Heart right ventricle (tissue), 16 donors: ENCODE results near the gene ADAMTS1. TPM values are rescaled to one million over a fixed set of nuclear protein-coding genes. Genes with fewer than 3 reads are reported as not detected.

ENCODE experiments used
- ATAC-seq, 8 donors: fragments of 200-7000 bp; cut with Tn5 transposase; one replicate each; pipeline ENCODE4 v1.9.1; 2020; ENCODE audit warnings: mild to moderate bottlenecking in 8 of 8, moderate library complexity in 8 of 8, moderate number of reproducible peaks in 1 of 8
- DNase-seq, 2 donors: peaks; one replicate each; pipeline ENCODE4 v3.0.0-alpha.2; 2020
- H3K27ac ChIP-seq, 10 donors: fragments of 200-600 bp; sonication (generic) in 2 of 10; one replicate each; pipeline versions ENCODE4 v1.5.0 to v1.8.0; 2020 to 2022; ENCODE audit warnings: mild to moderate bottlenecking in 3 of 10
- H3K27me3 ChIP-seq, 7 donors: fragments of 200-600 bp; one replicate each; pipeline ENCODE4 v1.8.0; 2021 to 2022; ENCODE audit warnings: mild to moderate bottlenecking in 2 of 7
- H3K36me3 ChIP-seq, 9 donors: fragments of 200-600 bp; sonication (generic) in 1 of 9; one replicate each; pipeline versions ENCODE4 v1.5.0 to v1.8.0; 2020 to 2022; ENCODE audit warnings: mild to moderate bottlenecking in 2 of 9
- H3K4me1 ChIP-seq, 9 donors: fragments of 200-600 bp; sonication (generic) in 1 of 9; one replicate each; pipeline versions ENCODE4 v1.5.0 to v1.8.0; 2020 to 2022; ENCODE audit warnings: mild to moderate bottlenecking in 4 of 9
- H3K4me3 ChIP-seq, 10 donors: fragments of 200-600 bp; sonication (generic) in 2 of 10; one replicate each; pipeline versions ENCODE4 v1.5.0 to v1.8.0; 2020 to 2022; ENCODE audit warnings: mild to moderate bottlenecking in 7 of 10, moderate library complexity in 2 of 10
- H3K9me3 ChIP-seq, 11 donors: fragments of 200-600 bp in 10 of 11; sonication (generic) in 2 of 11; one replicate each; pipeline versions ENCODE4 v1.5.0 to v1.8.0; 2013 to 2022; ENCODE audit warnings: mild to moderate bottlenecking in 2 of 11, control low read depth in 1 of 11, moderate library complexity in 1 of 11
- WGBS, 2 donors: extraction: QIAGEN DNeasy Blood & Tissue Kit; methylation state at CpG; one replicate each; pipeline ENCODE4 v1.1.7; 2013; ENCODE audit warnings: inconsistent platforms in 1 of 2; 5-methylcytosine and 5-hydroxymethylcytosine counted together
- intact Hi-C, 10 donors: fragments of 100-400 bp; cut with DNase I; formaldehyde crosslinking; loops; one replicate each; pipeline versions ENCODE4 v1.11.1 to v1.14.2; 2022
- polyA plus RNA-seq, 2 donors: library from polyadenylated mRNA; stranded (reverse); fragments of 200-250 nt; gene quantifications; one replicate each; pipeline ENCODE4 v1.2.3, GENCODE V29; 2013
- total RNA-seq, 10 donors: library from RNA; stranded (reverse); fragmentation: NEBNext Ultra II Directional in 3 of 10; extraction: Animal tissue kit (Norgen Biotek cat#: 25700) in 3 of 10; gene quantifications; one replicate each; pipeline versions ENCODE4 v1.2.1 to v1.2.4, GENCODE V29; 2021 to 2023
- TF ChIP-seq, protein P1 (sequence below), 9 donors: fragments of 200-600 bp; sonication (generic) in 2 of 9; IDR thresholded peaks; one replicate each; pipeline versions ENCODE4 v1.5.0 to v1.8.0; 2021 to 2022; ENCODE audit warnings: antibody characterized with exemption in 9 of 9, mild to moderate bottlenecking in 5 of 9, moderate library complexity in 1 of 9
- donor health status: Arrhythmogenic right ventricular cardiomyopathy.
- donor health status: ischemic (EF 13 %, LVEDD 7.1; RV severe dilation, severe dysfunction).
- donor health status: healthy with polysubstance abuse.
- donor health status: DM: no; HTN: yes; CAD: no.
- donor health status: DM: no; HTN: no; CAD: no.
- donor health status: ischemic (EF 25% LVEDD 6.9; RV normal size, moderate dysfunction).
- donor health status: ischemic (EF 25% LVEDD 5.7; RV mildly dilated, moderate dysfunction).
- donor health status: healthy.
- donor health status: DM: yes; HTN: yes; CAD: no.
- donor health status: Ischemic cardiomyopathy.
- donor health status: ischemic (EF 35%, LVEDD 5.7; RV mildly dilated, moderate dysfunction).
- donor health status: nonischemic (EF 11% LVEDD 7.7; RV severe dilation, severe dysfunction).
- donor health status: DM: yes; HTN: yes; CAD: no.
- donor health status: PGD.
- donor health status: ischemic (EF 29% LVEDD 5.4; RV normal size, mild dysfunction).
- donor health status: nonischemic (EF 23%, LVEDD 6.1; RV moderate dilation, normal function).

Gene ADAMTS1
- total and polyA plus RNA-seq, 12 donors, result 20.4 to 169 (median 74.8) TPM

- Histone ChIP-seq H3K4me3 (no peak overlapping the region), H3K4me1 (peaks cover 0 to 4% (median 2%) of the 10 kb centered on the region in 9 donors), H3K36me3 (no peaks in the 10 kb centered on the region), H3K9me3 (no peaks in the 10 kb centered on the region), H3K27ac (no peak overlapping the region), H3K27me3 (no peaks in the 10 kb centered on the region)
- WGBS, 2 donors, result 73 to 75% methylated on average over 4 of the region's 4 CpGs
- intact Hi-C loops, result no loop called here
- TF ChIP-seq, protein P1, sequence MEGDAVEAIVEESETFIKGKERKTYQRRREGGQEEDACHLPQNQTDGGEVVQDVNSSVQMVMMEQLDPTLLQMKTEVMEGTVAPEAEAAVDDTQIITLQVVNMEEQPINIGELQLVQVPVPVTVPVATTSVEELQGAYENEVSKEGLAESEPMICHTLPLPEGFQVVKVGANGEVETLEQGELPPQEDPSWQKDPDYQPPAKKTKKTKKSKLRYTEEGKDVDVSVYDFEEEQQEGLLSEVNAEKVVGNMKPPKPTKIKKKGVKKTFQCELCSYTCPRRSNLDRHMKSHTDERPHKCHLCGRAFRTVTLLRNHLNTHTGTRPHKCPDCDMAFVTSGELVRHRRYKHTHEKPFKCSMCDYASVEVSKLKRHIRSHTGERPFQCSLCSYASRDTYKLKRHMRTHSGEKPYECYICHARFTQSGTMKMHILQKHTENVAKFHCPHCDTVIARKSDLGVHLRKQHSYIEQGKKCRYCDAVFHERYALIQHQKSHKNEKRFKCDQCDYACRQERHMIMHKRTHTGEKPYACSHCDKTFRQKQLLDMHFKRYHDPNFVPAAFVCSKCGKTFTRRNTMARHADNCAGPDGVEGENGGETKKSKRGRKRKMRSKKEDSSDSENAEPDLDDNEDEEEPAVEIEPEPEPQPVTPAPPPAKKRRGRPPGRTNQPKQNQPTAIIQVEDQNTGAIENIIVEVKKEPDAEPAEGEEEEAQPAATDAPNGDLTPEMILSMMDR (IDR thresholded peaks at IDR 0.05), result no peak
- DNase-seq, result no peak
- ATAC-seq, result no peak
These were observed 24.7 kb downstream of the ADAMTS1 start for GRCh38 chr21:26820509-26820908.

DNA sequence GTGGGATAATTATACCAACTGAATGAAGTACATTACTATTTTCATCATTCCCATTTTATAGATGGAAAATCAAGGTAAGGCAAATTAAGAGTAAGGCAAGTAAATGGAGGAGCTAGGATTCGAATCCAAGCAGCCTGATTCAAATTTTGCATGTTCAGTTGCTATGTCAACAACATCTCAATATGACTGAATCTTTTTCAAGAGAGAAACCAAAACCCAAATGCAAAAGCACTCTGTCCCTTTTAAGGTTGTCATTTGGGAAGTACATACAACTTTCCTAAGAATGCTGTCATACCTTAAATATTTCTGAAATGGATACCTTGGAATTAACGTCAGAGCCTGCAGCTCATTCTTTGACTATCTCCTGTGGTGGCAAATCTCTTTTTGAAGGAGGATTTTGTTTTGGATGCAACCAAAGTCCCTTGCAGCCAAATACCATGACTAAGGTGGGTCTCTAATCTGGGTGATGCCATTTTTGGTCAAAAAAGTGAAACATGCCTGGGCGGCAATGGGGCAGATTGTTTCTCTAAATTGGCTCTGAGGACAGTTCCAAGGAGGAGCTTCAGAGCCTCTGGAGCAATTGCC is 25.4 kb downstream of the ADAMTS1 start:
- peaks cover 0 to 10% (median 9%) of the 10 kb centered on the region in 9 donors for H3K4me1 ChIP-seq
- intact Hi-C loops, result no loop called here
- H3K27ac ChIP-seq, result no peak overlapping the region
- ATAC-seq (no peak), DNase-seq (no peak)
- TF ChIP-seq, protein P1 (IDR thresholded peaks at IDR 0.05), result no peak
- no peaks in the 10 kb centered on the region for H3K9me3 ChIP-seq
- no peaks in the 10 kb centered on the region for H3K36me3 ChIP-seq
- 79 to 88% methylated on average over 3 of the region's 3 CpGs for WGBS, 2 donors
- no peak overlapping the region for H3K4me3 ChIP-seq
- no peaks in the 10 kb centered on the region for H3K27me3 ChIP-seq

GRCh38 chr21:26818906-26819305 is 26.3 kb downstream of the ADAMTS1 start:
- WGBS, 2 donors, result 93 to 95% methylated on average over 2 of the region's 2 CpGs
- DNase-seq (no peak), ATAC-seq (no peak)
- H3K4me1 ChIP-seq, result peaks cover 0 to 17% (median 9%) of the 10 kb centered on the region in 9 donors
- no peak overlapping the region for H3K4me3 ChIP-seq
- H3K27ac ChIP-seq, result no peak overlapping the region
- no peaks in the 10 kb centered on the region for H3K36me3 ChIP-seq
- H3K9me3 ChIP-seq, result no peaks in the 10 kb centered on the region
- TF ChIP-seq, protein P1 (IDR thresholded peaks at IDR 0.05), result no peak
- H3K27me3 ChIP-seq, result no peaks in the 10 kb centered on the region
- intact Hi-C loops, result no loop called here

- Histone ChIP-seq H3K4me1 (peaks cover 0 to 17% (median 9%) of the 10 kb centered on the region in 9 donors), H3K27ac (peak overlapping the region; percentile 30 to 88 (median 78)), H3K36me3 (no peaks in the 10 kb centered on the region), H3K4me3 (peak overlapping the region in 2 of 10 donors; percentile 32 to 34), H3K9me3 (no peaks in the 10 kb centered on the region), H3K27me3 (no peaks in the 10 kb centered on the region)
- ATAC-seq (peak in 7 of 8 donors; percentile 7 to 56 (median 43)), DNase-seq (no peak)
- TF ChIP-seq, protein P1 (IDR thresholded peaks at IDR 0.05), result no peak
- intact Hi-C loops, result no loop called here
These were observed 30.0 kb downstream of the ADAMTS1 start for GRCh38 chr21:26815197-26815596.
